A549 (cell line): Measurements from ENCODE around the gene PPIP5K2.

Source experiments
- CEBPB ChIP-seq, 2 experiments: fragments of >200 bp in 1 of 2; sonication (Bioruptor Twin) in 1 of 2; formaldehyde crosslinking in 1 of 2; IDR thresholded peaks; 2 replicates each; pipeline ENCODE4 v1.6.1; 2012 to 2016
- FOXS1 ChIP-seq: fragments of 250-450 bp; sonication (Bioruptor Pico); IDR thresholded peaks from 2 replicates; pipeline ENCODE4 v1.5.0; 2020; ENCODE audit warnings: mild to moderate bottlenecking, moderate library complexity
- KDM1A ChIP-seq: fragments of 200-600 bp; sonication (generic); IDR thresholded peaks from 2 replicates; pipeline ENCODE4 v1.6.1; 2016; ENCODE audit warnings: low read depth, mild to moderate bottlenecking
- POLR2A ChIP-seq: IDR thresholded peaks from 2 replicates; pipeline ENCODE4 v1.6.1; 2012; ENCODE audit warnings: mild to moderate bottlenecking, low read length
- TF ChIP-seq, protein P1 (sequence below): fragments of >200 bp; sonication (Bioruptor Twin); formaldehyde crosslinking; IDR thresholded peaks from 3 replicates; pipeline ENCODE4 v1.5.1; 2016
- TF ChIP-seq, protein P2 (sequence below): IDR thresholded peaks from 2 replicates; pipeline ENCODE4 v1.6.1; 2012; ENCODE audit warnings: low read depth, borderline replicate concordance

DNA sequence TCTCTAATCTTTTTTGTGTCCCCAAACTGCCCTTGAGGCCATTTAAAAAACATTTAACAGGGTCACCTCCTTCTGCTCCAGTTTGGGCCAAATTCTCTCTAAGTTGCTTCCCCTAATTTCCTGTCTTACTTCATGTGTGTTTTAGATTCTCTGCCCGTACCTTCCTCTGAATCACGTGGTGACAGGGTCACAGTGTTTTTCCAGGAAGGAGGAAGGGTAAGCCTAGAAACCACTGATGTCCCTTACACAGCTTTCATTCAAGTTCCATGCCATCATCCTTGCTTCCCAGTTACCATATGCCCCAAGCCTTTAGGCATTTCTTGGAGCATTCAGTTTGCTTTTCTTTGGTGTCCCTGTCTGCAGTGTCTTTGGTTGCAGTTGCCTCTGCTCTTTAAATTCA is 96.0 kb downstream of the PPIP5K2 start:
- TF ChIP-seq FOXS1 (CRISPR knock-in tag), result no peak
- TF ChIP-seq, protein P1, sequence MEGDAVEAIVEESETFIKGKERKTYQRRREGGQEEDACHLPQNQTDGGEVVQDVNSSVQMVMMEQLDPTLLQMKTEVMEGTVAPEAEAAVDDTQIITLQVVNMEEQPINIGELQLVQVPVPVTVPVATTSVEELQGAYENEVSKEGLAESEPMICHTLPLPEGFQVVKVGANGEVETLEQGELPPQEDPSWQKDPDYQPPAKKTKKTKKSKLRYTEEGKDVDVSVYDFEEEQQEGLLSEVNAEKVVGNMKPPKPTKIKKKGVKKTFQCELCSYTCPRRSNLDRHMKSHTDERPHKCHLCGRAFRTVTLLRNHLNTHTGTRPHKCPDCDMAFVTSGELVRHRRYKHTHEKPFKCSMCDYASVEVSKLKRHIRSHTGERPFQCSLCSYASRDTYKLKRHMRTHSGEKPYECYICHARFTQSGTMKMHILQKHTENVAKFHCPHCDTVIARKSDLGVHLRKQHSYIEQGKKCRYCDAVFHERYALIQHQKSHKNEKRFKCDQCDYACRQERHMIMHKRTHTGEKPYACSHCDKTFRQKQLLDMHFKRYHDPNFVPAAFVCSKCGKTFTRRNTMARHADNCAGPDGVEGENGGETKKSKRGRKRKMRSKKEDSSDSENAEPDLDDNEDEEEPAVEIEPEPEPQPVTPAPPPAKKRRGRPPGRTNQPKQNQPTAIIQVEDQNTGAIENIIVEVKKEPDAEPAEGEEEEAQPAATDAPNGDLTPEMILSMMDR, result no peak
- no peak for TF ChIP-seq CEBPB (IDR thresholded peaks at IDR 0.05)
- TF ChIP-seq KDM1A, result no peak
- TF ChIP-seq, protein P2, sequence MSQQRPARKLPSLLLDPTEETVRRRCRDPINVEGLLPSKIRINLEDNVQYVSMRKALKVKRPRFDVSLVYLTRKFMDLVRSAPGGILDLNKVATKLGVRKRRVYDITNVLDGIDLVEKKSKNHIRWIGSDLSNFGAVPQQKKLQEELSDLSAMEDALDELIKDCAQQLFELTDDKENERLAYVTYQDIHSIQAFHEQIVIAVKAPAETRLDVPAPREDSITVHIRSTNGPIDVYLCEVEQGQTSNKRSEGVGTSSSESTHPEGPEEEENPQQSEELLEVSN, result no peak
- no peak for TF ChIP-seq POLR2A
